Upper lobe of left lung (tissue), 6 donors: ENCODE measurements around the gene C1orf21. TPM values are rescaled to one million over a fixed set of nuclear protein-coding genes. Genes with fewer than 3 reads are reported as not detected.

Experiments used
- ATAC-seq, 2 donors: fragments of 200-7000 bp; cut with Tn5 transposase; one replicate each; pipeline ENCODE4 v1.9.1; 2022; ENCODE audit warnings: mild to moderate bottlenecking in 2 of 2, moderate library complexity in 2 of 2; ENCODE audit not compliant: low FRiP score in 2 of 2
- DNase-seq, 2 donors: peaks; one replicate each; pipeline ENCODE4 v3.0.0-alpha.2; 2019 to 2020
- H3K27ac ChIP-seq, 4 donors: fragments of 200-600 bp; sonication (generic); one replicate each; pipeline ENCODE4 v1.5.1; 2016 to 2019
- H3K27me3 ChIP-seq, 4 donors: fragments of 200-600 bp; sonication (generic); one replicate each; pipeline ENCODE4 v1.5.1; 2017 to 2019
- H3K36me3 ChIP-seq, 4 donors: fragments of 200-600 bp; sonication (generic); one replicate each; pipeline ENCODE4 v1.5.1; 2016 to 2019
- H3K4me1 ChIP-seq, 4 donors: fragments of 200-600 bp; sonication (generic); one replicate each; pipeline ENCODE4 v1.5.1; 2018 to 2019
- H3K4me3 ChIP-seq, 4 donors: fragments of 200-600 bp; sonication (generic); one replicate each; pipeline ENCODE4 v1.5.1; 2017 to 2019; ENCODE audit warnings: mild to moderate bottlenecking in 2 of 4, moderate library complexity in 1 of 4
- H3K9me3 ChIP-seq, 4 donors: fragments of 200-600 bp; sonication (generic); one replicate each; pipeline ENCODE4 v1.5.1; 2018 to 2019
- EP300 ChIP-seq, 4 donors: sonication (generic); formaldehyde crosslinking; IDR thresholded peaks; one replicate each; pipeline ENCODE4 v1.5.1; 2017; ENCODE audit warnings: antibody characterized with exemption in 4 of 4, control low read depth in 2 of 4
- POLR2A ChIP-seq, 4 donors: fragments of 450-650 bp; IDR thresholded peaks; one replicate each; pipeline ENCODE4 v1.5.1; 2016 to 2017; ENCODE audit warnings: antibody characterized with exemption in 4 of 4, mild to moderate bottlenecking in 2 of 4
- POLR2AphosphoS5 ChIP-seq, 2 donors: sonication (generic); formaldehyde crosslinking; IDR thresholded peaks; one replicate each; pipeline ENCODE4 v1.5.1; 2017; ENCODE audit warnings: antibody characterized with exemption in 2 of 2
- WGBS, 2 donors: methylation state at CpG; one replicate each; pipeline ENCODE4 v1.1.5; 2017 to 2018; 5-methylcytosine and 5-hydroxymethylcytosine counted together
- total RNA-seq, 6 donors: library from RNA; depleted of rRNA in 4 of 6; stranded (reverse); fragments of >200 nt in 4 of 6; gene quantifications; one replicate each; pipeline versions ENCODE4 v1.1.0 to v1.2.1, GENCODE V29; 2016 to 2021
- TF ChIP-seq, protein P1 (sequence below), 6 experiments: fragments of 450-650 bp in 4 of 6; fragments of 200-600 bp in 2 of 6; sonication (generic) in 2 of 6; IDR thresholded peaks; one replicate each; pipeline ENCODE4 v1.5.1; 2016 to 2019; ENCODE audit warnings: antibody characterized with exemption in 6 of 6
- donor health status: DM: no; HTN: no; CAD: no; lungs with moderate emphysema.
- donor health status: DM: no; HTN: yes; CAD: no; lungs with severe emphysema.

C1orf21 gene
- total RNA-seq, 6 donors from 2014 or later = 21.4 to 110 (median 49.2) TPM

DNA sequence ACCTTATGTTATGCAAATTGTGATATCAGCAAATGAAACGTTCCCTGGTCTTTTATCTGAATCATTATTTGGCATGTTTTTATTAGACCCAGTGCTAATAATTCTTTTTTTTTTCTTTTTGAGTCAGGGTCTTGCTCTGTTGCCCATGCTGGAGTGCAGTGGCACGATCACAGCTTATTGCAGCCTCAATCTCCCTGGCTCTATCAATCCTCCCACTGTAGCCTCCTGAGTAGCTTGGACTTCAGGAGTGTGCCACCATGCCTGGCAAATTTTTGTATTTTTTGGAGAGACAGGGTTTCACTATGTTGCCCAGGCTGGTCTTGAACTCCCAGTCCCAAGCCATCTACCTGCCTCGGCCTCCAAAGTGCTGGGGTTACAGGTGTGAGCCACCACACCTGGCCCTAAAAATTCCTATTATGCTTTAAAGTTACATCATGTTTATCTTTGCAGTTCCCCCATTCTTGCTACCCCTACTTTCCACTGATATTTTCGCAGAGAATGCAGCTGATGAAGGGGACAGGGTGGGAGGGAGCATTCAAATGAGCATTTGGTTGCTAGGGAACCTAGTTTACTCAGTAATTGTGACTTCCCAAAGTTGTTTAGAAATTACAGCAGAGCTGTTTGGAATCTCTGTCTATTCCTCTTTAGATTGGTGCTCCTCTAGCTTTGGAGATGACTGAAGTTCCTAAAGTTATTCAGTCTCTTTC is 18.4 kb downstream of the C1orf21 start:
- ATAC-seq = no peak
- WGBS, 2 donors = 78 to 84% methylated on average over 4 of the region's 4 CpGs
- no peaks in the 10 kb centered on the region for H3K9me3 ChIP-seq
- no peak for DNase-seq
- no peaks in the 10 kb centered on the region for H3K27me3 ChIP-seq
- H3K4me3 ChIP-seq = no peak overlapping the region
- H3K27ac ChIP-seq = peak overlapping the region in 2 of 4 donors; percentile 4 to 48
- H3K4me1 ChIP-seq = peaks cover 11 to 32% (median 21%) of the 10 kb centered on the region in 4 donors
- H3K36me3 ChIP-seq = no peaks in the 10 kb centered on the region
- TF ChIP-seq EP300 (IDR thresholded peaks at IDR 0.05) = no peak
- no peak for TF ChIP-seq POLR2AphosphoS5 (IDR thresholded peaks at IDR 0.05)
- TF ChIP-seq, protein P1, sequence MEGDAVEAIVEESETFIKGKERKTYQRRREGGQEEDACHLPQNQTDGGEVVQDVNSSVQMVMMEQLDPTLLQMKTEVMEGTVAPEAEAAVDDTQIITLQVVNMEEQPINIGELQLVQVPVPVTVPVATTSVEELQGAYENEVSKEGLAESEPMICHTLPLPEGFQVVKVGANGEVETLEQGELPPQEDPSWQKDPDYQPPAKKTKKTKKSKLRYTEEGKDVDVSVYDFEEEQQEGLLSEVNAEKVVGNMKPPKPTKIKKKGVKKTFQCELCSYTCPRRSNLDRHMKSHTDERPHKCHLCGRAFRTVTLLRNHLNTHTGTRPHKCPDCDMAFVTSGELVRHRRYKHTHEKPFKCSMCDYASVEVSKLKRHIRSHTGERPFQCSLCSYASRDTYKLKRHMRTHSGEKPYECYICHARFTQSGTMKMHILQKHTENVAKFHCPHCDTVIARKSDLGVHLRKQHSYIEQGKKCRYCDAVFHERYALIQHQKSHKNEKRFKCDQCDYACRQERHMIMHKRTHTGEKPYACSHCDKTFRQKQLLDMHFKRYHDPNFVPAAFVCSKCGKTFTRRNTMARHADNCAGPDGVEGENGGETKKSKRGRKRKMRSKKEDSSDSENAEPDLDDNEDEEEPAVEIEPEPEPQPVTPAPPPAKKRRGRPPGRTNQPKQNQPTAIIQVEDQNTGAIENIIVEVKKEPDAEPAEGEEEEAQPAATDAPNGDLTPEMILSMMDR (IDR thresholded peaks at IDR 0.05) = no peak
- TF ChIP-seq POLR2A (IDR thresholded peaks at IDR 0.05) = no peak

DNA sequence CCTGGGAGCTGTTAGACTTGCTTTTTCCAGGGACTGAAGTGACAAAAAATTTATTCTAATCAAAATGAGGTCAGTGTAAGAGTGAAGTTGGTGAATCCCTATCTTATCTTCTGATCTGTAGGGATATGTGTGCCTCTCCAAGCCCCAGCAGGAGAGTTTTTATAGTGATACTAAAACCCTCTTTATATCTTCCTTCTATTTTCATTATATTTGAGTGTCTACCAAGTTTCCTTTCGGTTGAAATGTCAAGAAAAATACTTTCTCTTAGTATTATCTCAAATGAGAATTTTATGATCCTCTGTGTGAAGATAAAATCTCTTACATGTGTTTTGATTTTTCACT is 18.9 kb downstream of the C1orf21 start:
- DNase-seq (no peak), ATAC-seq (no peak)
- H3K27ac ChIP-seq = peak overlapping the region in 2 of 4 donors; percentile 4 to 48
- no peaks in the 10 kb centered on the region for H3K27me3 ChIP-seq
- no peaks in the 10 kb centered on the region for H3K36me3 ChIP-seq
- peaks cover 11 to 32% (median 21%) of the 10 kb centered on the region in 4 donors for H3K4me1 ChIP-seq
- WGBS, 2 donors = 70 to 86% methylated on average over 1 of the region's 1 CpG
- TF ChIP-seq, protein P1 (IDR thresholded peaks at IDR 0.05) = no peak
- no peak for TF ChIP-seq EP300 (IDR thresholded peaks at IDR 0.05)
- no peak for TF ChIP-seq POLR2A (IDR thresholded peaks at IDR 0.05)
- TF ChIP-seq POLR2AphosphoS5 (IDR thresholded peaks at IDR 0.05) = no peak
- no peak overlapping the region for H3K4me3 ChIP-seq
- H3K9me3 ChIP-seq = no peaks in the 10 kb centered on the region

- Histone ChIP-seq H3K36me3 (no peaks in the 10 kb centered on the region), H3K27ac (peak overlapping the region in 1 of 4 donors; percentile 30), H3K27me3 (no peaks in the 10 kb centered on the region), H3K4me1 (peaks cover 11 to 32% (median 21%) of the 10 kb centered on the region in 4 donors), H3K4me3 (no peak overlapping the region), H3K9me3 (no peaks in the 10 kb centered on the region)
- no peak for ATAC-seq
- TF ChIP-seq POLR2AphosphoS5 (IDR thresholded peaks at IDR 0.05) = no peak
- TF ChIP-seq, protein P1 (IDR thresholded peaks at IDR 0.05) = no peak
- no peak for TF ChIP-seq POLR2A (IDR thresholded peaks at IDR 0.05)
- TF ChIP-seq EP300 (IDR thresholded peaks at IDR 0.05) = no peak
- DNase-seq = no peak
Observed at GRCh38 chr1:184406479-184406878, 19.6 kb downstream of the C1orf21 start.

- no peaks in the 10 kb centered on the region for H3K9me3 ChIP-seq
- TF ChIP-seq POLR2A (IDR thresholded peaks at IDR 0.05) (no peak), EP300 (IDR thresholded peaks at IDR 0.05) (no peak), POLR2AphosphoS5 (IDR thresholded peaks at IDR 0.05) (no peak)
- TF ChIP-seq, protein P1 (IDR thresholded peaks at IDR 0.05) = no peak
- peaks cover 11 to 32% (median 19%) of the 10 kb centered on the region in 4 donors for H3K4me1 ChIP-seq
- no peak for DNase-seq
- H3K4me3 ChIP-seq = peak overlapping the region in 1 of 4 donors; percentile 29
- 68 to 73% methylated on average over 5 of the region's 5 CpGs for WGBS, 2 donors
- H3K36me3 ChIP-seq = no peaks in the 10 kb centered on the region
- H3K27me3 ChIP-seq = no peaks in the 10 kb centered on the region
- peak in 1 of 2 donors; percentile 73 for ATAC-seq
- peak overlapping the region in 3 of 4 donors; percentile 16 to 55 (median 34) for H3K27ac ChIP-seq
Observed at GRCh38 chr1:184407816-184408510, 21.1 kb downstream of the C1orf21 start.
